CD14-positive monocyte (primary cell): Measurements from ENCODE around the gene BMI1. TPM values are rescaled to one million over a fixed set of nuclear protein-coding genes. Genes with fewer than 3 reads are reported as not detected.

Source experiments
- DNase-seq, 3 donors: peaks; one replicate each; pipeline ENCODE4 v3.0.0-alpha.2; 2011 to 2022
- H2AFZ ChIP-seq: 2 replicates; pipeline ENCODE4 v1.6.0; 2012; ENCODE audit warnings: mild to moderate bottlenecking, low read depth, low read length, inconsistent platforms; ENCODE audit not compliant: insufficient read depth, poor library complexity, severe bottlenecking
- H3K27ac ChIP-seq, 2 donors: 1 replicate in 1 of 2; 2 replicates in 1 of 2; pipeline ENCODE4 v1.5.1; 2012 to 2013; ENCODE audit warnings: low read length in 2 of 2, control low read depth in 1 of 2, inconsistent platforms in 1 of 2, low read depth in 1 of 2, mild to moderate bottlenecking in 1 of 2
- H3K27me3 ChIP-seq, 2 donors: one replicate each; pipeline versions ENCODE4 v1.6.0 to v1.6.1; 2011 to 2013; ENCODE audit warnings: low read length in 2 of 2; ENCODE audit not compliant: control insufficient read depth in 2 of 2, insufficient read depth in 2 of 2
- H3K36me3 ChIP-seq, 2 donors: replicated peaks in 1 of 2; 1 replicate in 1 of 2; 2 replicates in 1 of 2; pipeline versions ENCODE4 v1.5.1 to v1.6.1; 2012 to 2013; ENCODE audit warnings: low read length in 2 of 2, control low read depth in 1 of 2, inconsistent platforms in 1 of 2, mild to moderate bottlenecking in 1 of 2; ENCODE audit not compliant: insufficient read depth in 2 of 2, control insufficient read depth in 1 of 2
- H3K4me1 ChIP-seq, 2 donors: 1 replicate in 1 of 2; 2 replicates in 1 of 2; pipeline versions ENCODE4 v1.5.1 to v1.6.1; 2012 to 2013; ENCODE audit warnings: low read length in 2 of 2, control low read depth in 1 of 2, inconsistent platforms in 1 of 2, mild to moderate bottlenecking in 1 of 2, moderate library complexity in 1 of 2; ENCODE audit not compliant: insufficient read depth in 2 of 2, control insufficient read depth in 1 of 2
- H3K4me2 ChIP-seq: replicated peaks from 2 replicates; pipeline ENCODE3; 2012; ENCODE audit warnings: low read length, moderate library complexity, mild to moderate bottlenecking; ENCODE audit not compliant: poor library complexity, severe bottlenecking; ENCODE audit errors: extremely low read depth
- H3K4me3 ChIP-seq, 3 experiments: fragments of 200-600 bp in 1 of 3; sonication (generic) in 1 of 3; replicated peaks in 1 of 3; 1 replicate in 2 of 3; 2 replicates in 1 of 3; pipeline ENCODE4 v1.5.1; 2011 to 2013; ENCODE audit warnings: low read length in 3 of 3, mild to moderate bottlenecking in 3 of 3, control low read depth in 2 of 3, low read depth in 2 of 3, inconsistent platforms in 1 of 3, moderate library complexity in 1 of 3
- H3K79me2 ChIP-seq: 2 replicates; pipeline ENCODE4 v1.6.0; 2012; ENCODE audit warnings: mild to moderate bottlenecking, control low read depth, inconsistent platforms, low read length, moderate library complexity; ENCODE audit not compliant: insufficient read depth
- H3K9ac ChIP-seq: 2 replicates; pipeline ENCODE4 v1.6.0; 2017; ENCODE audit warnings: low read length, mild to moderate bottlenecking; ENCODE audit not compliant: insufficient read depth, poor library complexity, severe bottlenecking
- H3K9me3 ChIP-seq, 2 donors: replicated peaks in 1 of 2; 1 replicate in 1 of 2; 2 replicates in 1 of 2; pipeline versions ENCODE4 v1.5.1 to v1.6.1; 2012 to 2013; ENCODE audit warnings: low read length in 2 of 2, control low read depth in 1 of 2; ENCODE audit not compliant: control insufficient read depth in 1 of 2, insufficient read depth in 1 of 2
- H4K20me1 ChIP-seq: 2 replicates; pipeline ENCODE4 v1.6.0; 2012; ENCODE audit warnings: mild to moderate bottlenecking, low read length, control low read depth, moderate library complexity; ENCODE audit not compliant: insufficient read depth
- H3K27ac Mint-ChIP-seq, 7 donors: one replicate each; pipeline ENCODE4 v1.8.0; 2020; ENCODE audit warnings: mild to moderate bottlenecking in 7 of 7, mixed read lengths in 7 of 7, moderate library complexity in 6 of 7, inconsistent platforms in 2 of 7
- H3K27me3 Mint-ChIP-seq, 3 donors: one replicate each; pipeline ENCODE4 v1.8.0; 2021 to 2022; ENCODE audit warnings: low read depth in 3 of 3, mild to moderate bottlenecking in 3 of 3, mixed read lengths in 3 of 3, moderate library complexity in 3 of 3, inconsistent platforms in 1 of 3
- H3K36me3 Mint-ChIP-seq, 2 donors: one replicate each; pipeline ENCODE4 v1.8.0; 2020; ENCODE audit warnings: mixed read lengths in 2 of 2, inconsistent platforms in 1 of 2, mild to moderate bottlenecking in 1 of 2
- H3K4me1 Mint-ChIP-seq: one replicate; pipeline ENCODE4 v1.8.0; 2020; ENCODE audit warnings: mild to moderate bottlenecking, mixed read lengths
- H3K4me3 Mint-ChIP-seq, 2 donors: one replicate each; pipeline ENCODE4 v1.8.0; 2020; ENCODE audit warnings: mild to moderate bottlenecking in 2 of 2, mixed read lengths in 2 of 2, moderate library complexity in 1 of 2
- H3K9me3 Mint-ChIP-seq, 7 donors: one replicate each; pipeline ENCODE4 v1.8.0; 2020 to 2022; ENCODE audit warnings: mixed read lengths in 7 of 7, mild to moderate bottlenecking in 6 of 7, moderate library complexity in 6 of 7, inconsistent platforms in 2 of 7
- CTCF ChIP-seq: fragments of 200-600 bp; IDR thresholded peaks from one replicate; pipeline ENCODE4 v1.8.0; 2022; ENCODE audit warnings: antibody characterized with exemption, mild to moderate bottlenecking
- whole genome bisulfite sequencing: methylation state at CpG from one replicate; pipeline ENCODE4 v1.1.5; 2013; ENCODE audit warnings: missing lambda C conversion rate; ENCODE audit not compliant: insufficient coverage; 5-methylcytosine and 5-hydroxymethylcytosine counted together
- intact Hi-C, 2 donors: fragments of 100-400 bp; cut with micrococcal nuclease; formaldehyde crosslinking; loops; one replicate each; pipeline versions ENCODE4 v1.15.0 to v1.15.1; 2023
- polyA plus RNA-seq, 3 donors: library from polyadenylated mRNA; depleted of rRNA in 1 of 3; unstranded in 2 of 3; stranded (reverse) in 1 of 3; fragments of 300-500 nt in 2 of 3; fragments of >200 nt in 1 of 3; fragmentation: Illumina TruSeq in 2 of 3; gene quantifications; 1 replicate in 2 of 3; 2 replicates in 1 of 3; pipeline ENCODE4 v1.2.3, GENCODE V29; 2012 to 2021

The BMI1 gene
- polyA plus RNA-seq, 3 donors: 7.5 to 11.9 (median 11.0) TPM

DNA sequence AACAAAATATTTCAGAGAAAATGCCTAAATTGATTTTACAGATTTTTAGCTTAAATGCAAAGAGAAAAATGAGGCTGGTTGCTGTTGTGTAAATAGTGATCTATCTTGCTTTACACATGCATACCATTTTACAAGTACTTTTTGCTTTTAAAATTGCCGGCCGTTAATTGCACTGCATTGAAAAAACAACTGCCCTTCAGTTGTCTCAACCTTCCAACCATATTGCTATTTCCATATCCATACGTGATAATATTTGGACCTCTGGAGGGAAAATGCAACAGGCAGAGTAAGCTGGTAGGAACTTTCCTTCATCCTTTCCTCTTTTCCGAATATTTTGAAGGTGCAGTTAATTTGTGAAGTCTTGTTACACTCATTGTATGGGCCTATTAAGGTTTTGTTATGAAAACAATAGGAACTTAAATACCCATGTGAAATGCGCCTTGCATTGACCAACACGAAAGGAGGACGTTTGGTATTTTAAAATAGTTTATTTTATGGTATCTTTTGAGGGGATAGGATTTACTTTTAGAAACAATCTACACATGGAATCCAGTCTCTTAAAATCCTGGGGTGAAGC, 11.3 kb downstream of the BMI1 start:
- Histone ChIP-seq H3K79me2 (no peaks in the 10 kb centered on the region), H3K9ac (no peak overlapping the region), H3K4me2 (no peak overlapping the region), H3K27ac (no peak overlapping the region), H4K20me1 (no peaks in the 10 kb centered on the region), H3K9me3 (peaks cover 10 to 17% of the 10 kb centered on the region in 2 donors), H3K27me3 (peaks cover 26 to 51% of the 10 kb centered on the region in 2 donors), H3K4me3 (no peak overlapping the region), H2AFZ (no peak overlapping the region), H3K36me3 (peaks cover 17 to 22% of the 10 kb centered on the region in 2 donors), H3K4me1 (peaks cover 42 to 46% of the 10 kb centered on the region in 2 donors)
- Mint-ChIP-seq H3K36me3 (peaks cover 20% of the 10 kb centered on the region in 2 donors), H3K4me1 (peaks cover 32% of the 10 kb centered on the region), H3K4me3 (peak overlapping the region in 1 of 2 donors; percentile 94), H3K27me3 (peaks cover 39 to 46% (median 44%) of the 10 kb centered on the region in 3 donors), H3K27ac (no peak overlapping the region), H3K9me3 (peaks cover 0 to 33% (median 26%) of the 10 kb centered on the region in 7 donors)
- intact Hi-C loops: no loop called here
- TF ChIP-seq CTCF: no peak
- no peak for DNase-seq
- WGBS: no CpG with 5 or more reads among the region's 7 CpGs

- peaks cover 10 to 27% of the 10 kb centered on the region in 2 donors for H3K9me3 ChIP-seq
- peak overlapping the region; percentile 27 to 62 (median 31) for H3K4me3 ChIP-seq
- peaks cover 42 to 47% of the 10 kb centered on the region in 2 donors for H3K4me1 ChIP-seq
- Mint-ChIP-seq H3K27me3 (peaks cover 51 to 57% (median 56%) of the 10 kb centered on the region in 3 donors), H3K9me3 (peaks cover 0 to 37% (median 27%) of the 10 kb centered on the region in 7 donors), H3K36me3 (peaks cover 16% of the 10 kb centered on the region in 2 donors), H3K4me3 (peak overlapping the region; percentile 76 to 94), H3K4me1 (peaks cover 37% of the 10 kb centered on the region), H3K27ac (peak overlapping the region in 3 of 7 donors; percentile 46 to 74 (median 64))
- H2AFZ ChIP-seq: peak overlapping the region; percentile 96
- no peaks in the 10 kb centered on the region for H4K20me1 ChIP-seq
- H3K27ac ChIP-seq: no peak overlapping the region
- peaks cover 10 to 18% of the 10 kb centered on the region in 2 donors for H3K36me3 ChIP-seq
- DNase-seq: peak in 1 of 3 donors; percentile 25
- H3K9ac ChIP-seq: no peak overlapping the region
- intact Hi-C loops: no loop called here
- no peak for TF ChIP-seq CTCF
- peaks cover 38 to 63% of the 10 kb centered on the region in 2 donors for H3K27me3 ChIP-seq
- no peaks in the 10 kb centered on the region for H3K79me2 ChIP-seq
- H3K4me2 ChIP-seq: peak overlapping the region; percentile 67
- WGBS: 24% methylated on average over 14 of the region's 25 CpGs
Observed at GRCh38 chr10:22333167-22333974, 12.5 kb downstream of the BMI1 start.
